NCI-H82 treated with DMSO at 0.1 percent for 48 hours (cell line): ENCODE data around the gene PHF24.
A peak's percentile ranks its signal among the peaks of the same experiment; 100 is the strongest.
"Not testable (repeated sequence)": the region's sequence is repeated elsewhere in the genome, so short reads cannot be mapped to it uniquely, and the experiment has no call there.

Experiments used
- DNase-seq: peaks from one replicate; lab custom pipeline; 2025; ENCODE audit not compliant: unreplicated experiment; lab: John Stamatoyannopoulos, UW

PHF24 gene

DNA sequence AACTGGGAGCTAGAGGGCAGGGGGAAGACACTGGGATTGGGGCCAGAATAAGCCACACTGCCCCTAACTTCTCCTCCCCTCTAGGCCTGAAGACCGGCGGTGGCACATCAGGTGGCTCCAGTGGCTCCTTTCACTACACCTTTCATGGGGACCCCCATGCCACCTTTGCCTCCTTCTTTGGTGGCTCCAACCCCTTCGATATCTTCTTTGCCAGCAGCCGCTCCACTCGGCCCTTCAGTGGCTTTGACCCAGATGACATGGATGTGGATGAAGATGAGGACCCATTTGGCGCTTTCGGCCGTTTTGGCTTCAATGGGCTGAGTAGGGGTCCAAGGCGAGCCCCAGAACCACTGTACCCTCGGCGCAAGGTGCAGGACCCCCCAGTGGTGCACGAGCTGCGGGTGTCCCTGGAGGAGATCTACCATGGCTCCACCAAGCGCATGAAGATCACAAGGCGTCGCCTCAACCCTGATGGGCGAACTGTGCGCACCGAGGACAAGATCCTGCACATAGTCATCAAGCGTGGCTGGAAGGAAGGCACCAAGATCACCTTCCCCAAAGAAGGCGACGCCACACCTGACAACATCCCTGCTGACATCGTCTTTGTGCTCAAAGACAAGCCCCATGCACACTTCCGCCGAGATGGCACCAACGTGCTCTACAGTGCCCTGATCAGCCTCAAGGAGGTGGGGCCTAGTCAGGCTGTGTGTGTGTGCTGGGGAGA is 38.3 kb downstream of the PHF24 start:
- no peak for DNase-seq

DNA sequence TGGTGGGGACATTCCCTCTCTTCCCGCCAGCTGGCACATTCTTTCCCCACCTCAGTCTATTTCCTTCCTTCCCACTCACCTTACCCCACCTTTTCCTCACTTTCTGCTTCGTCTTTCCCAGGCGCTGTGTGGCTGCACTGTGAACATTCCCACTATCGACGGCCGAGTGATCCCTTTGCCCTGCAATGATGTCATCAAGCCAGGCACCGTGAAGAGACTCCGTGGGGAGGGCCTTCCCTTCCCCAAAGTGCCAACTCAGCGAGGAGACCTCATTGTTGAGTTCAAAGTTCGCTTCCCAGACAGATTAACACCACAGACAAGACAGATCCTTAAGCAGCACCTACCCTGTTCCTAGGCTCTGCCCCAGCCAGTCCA is 38.8 kb downstream of the PHF24 start:
- DNase-seq: no peak

DNA sequence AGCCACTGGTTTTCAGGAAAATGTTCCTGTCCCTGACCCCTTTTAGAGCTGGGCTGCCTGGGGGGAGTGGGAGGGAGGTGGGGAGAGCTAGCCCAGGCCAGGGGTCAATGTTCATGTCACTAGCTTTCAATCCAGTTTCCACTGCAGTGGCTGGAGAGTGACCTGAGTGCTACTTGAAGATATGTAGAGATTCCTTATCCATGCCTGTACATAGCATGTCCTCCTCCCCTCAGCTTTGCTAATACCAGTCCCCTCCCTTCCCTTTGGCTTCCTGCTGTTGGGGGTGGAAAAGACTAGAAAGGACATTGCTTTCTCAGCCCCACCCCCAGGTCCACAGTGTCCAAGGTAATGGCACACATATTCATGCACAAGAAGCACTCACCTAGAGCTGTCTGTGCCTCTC is 39.3 kb downstream of the PHF24 start:
- no peak for DNase-seq

DNA sequence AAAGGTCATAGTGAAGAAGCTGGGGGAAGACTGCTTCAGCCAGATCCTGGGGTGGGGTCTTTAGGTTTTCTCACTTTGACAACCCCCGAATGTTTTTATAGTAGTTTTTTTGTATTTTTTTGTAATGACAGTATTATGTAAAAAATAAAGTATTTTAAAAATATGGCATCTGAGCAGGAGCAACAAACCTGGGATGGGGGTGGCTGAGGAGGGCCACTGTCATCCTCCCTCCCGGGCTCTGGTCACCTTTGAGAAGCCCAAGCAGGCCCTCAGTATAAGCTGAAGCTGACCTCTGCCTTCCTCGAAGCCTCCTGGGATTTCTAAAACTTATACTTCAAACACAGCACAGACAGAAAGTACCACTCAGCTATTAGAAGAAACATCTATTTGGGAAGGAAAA is 40.2 kb downstream of the PHF24 start:
- no peak for DNase-seq

DNA sequence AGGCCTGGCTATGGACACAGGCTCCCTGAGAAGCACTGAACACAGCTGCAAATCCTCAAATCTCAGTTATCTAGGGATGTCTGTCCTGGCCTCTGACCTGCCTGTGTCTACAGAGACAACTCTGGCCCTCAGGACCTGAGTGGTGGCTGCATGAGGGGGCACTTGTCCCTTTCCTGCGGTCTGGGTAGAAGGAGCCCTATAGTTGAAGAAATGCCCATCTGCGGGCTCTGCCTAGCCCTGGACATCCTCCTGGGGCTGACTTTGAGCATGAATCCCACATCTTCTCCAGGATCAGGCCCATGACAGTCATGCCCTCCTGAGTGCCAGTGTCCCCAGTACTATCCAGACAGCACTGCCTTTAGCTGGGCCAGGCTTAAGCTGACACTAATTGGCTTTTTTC is 41.5 kb downstream of the PHF24 start:
- DNase-seq: no peak

DNA sequence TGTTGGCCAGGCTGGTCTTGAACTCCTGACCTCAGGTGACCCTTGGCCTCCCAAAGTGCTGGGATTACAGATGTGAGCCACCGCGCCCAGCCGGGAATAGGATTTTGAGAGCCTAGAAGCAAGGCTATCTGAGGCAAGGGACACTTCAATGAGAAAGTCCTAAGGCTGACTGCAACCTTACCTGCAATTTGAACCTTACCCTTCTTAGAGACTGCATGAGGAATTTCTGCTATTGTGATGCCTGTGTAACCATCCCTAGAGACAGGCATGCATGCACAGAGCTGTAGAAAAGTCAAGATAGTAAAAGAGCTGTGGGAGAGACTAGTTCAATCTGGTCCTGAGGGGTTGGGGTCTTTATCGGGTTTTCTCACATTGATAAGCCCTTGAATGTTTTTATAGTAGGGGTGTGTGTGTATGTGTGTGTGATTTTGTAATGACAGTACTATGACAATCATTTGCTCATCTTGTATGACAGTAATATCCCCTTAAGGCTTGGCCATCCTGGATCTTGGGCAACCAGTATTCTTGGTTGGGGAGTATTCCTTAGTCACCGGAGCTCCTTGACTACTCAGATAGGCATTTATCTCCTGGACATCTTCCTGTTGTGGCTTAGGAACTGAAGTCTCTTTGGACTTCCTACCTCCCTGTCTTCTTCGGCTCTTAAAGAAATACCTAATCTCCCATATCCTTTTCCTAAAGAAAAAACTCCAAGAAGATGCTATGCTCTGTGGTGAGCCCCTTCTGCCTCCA is 42.6 kb downstream of the PHF24 start:
- DNase-seq: no peak

DNA sequence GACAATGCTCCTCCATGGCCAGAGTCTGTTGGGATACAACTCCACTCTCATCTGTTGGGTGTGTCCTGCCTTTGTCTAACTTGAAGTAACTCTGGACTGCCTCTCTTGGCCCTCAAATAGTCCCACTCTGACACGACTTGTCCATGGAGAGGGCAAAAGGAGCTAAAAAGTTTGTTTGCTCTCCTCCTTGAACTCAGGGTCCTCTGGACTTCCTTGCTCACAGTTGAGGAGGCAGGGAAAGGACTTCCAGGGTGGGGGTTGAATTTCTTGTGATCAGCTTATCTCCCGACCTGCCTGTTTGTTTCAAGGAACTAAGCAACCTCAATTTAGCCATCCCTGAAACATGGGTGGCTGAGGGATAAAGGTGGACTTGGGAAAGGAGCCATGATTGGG is 43.2 kb downstream of the PHF24 start:
- DNase-seq: no peak

DNA sequence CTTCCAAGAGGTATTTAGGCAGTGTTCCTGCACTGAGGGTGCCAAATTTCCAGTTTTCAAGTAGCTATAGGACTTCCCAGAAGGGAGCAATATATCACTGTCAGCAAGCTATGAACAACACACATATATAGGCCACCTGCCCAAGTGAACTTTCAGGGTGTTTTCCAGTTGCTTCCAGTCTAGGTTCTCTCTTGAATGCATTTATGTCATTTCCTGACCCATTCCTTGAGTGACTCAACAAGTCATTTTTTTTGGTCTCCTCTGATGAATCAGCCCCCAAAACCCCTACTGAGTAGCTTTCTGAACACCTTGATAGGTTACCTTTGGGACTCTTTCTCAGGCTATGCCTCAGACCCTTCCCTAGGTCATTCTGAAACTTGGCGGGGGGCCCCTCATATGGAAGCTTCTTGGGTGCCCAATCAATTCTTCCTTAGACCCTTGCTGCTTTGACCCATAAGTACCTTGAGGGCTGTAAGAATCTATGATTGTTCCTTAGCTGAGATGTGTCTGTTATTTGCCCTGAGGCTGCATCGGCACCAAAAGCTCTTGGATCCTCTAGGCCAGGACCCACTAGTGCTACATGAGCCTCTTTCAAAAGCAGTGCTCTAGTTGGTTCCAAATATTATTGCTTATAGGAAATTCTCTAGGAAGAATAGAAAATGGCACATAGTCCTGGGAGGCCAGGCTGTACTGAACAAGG is 43.9 kb downstream of the PHF24 start:
- no peak for DNase-seq

DNA sequence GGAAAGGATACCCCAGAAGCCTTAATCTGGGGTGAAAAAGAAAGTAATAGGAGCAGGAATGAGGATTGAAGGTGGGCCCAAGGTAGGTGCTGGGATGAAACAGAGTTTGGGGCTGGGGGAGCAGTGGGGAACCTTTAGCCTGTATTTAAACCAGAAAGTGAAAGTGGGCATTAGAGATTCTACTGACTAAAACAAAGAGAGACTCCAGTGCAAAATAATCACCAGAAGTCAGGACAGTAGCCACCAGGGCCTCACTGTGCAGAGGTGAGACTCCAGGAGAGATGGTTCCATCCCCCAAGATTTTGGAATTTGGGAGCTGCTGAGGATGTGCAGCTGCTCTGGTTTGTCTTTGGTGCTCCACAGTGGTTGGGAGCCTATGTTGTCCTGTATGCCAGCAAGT is 44.5 kb downstream of the PHF24 start:
- no peak for DNase-seq

DNA sequence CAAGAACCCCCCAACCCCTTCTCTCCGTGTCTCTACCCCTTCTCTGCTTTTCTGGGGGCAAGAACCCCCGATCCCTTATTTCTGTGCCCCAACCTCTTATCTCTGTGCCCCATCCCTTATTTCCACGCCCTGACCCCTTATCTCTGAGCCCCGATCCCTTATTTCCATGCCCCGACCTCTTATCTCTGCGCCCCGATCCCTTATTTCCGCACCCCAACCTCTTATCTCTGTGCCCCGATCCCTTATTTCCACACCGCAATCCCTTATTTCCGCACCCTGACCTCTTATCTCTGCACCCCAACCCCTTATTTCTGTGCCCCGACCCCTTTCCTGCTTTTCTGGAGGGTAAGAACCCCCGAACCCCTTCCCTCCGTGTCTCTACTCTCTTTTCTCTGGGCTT is 46.2 kb downstream of the PHF24 start:
- DNase-seq: not testable (repeated sequence)

DNA sequence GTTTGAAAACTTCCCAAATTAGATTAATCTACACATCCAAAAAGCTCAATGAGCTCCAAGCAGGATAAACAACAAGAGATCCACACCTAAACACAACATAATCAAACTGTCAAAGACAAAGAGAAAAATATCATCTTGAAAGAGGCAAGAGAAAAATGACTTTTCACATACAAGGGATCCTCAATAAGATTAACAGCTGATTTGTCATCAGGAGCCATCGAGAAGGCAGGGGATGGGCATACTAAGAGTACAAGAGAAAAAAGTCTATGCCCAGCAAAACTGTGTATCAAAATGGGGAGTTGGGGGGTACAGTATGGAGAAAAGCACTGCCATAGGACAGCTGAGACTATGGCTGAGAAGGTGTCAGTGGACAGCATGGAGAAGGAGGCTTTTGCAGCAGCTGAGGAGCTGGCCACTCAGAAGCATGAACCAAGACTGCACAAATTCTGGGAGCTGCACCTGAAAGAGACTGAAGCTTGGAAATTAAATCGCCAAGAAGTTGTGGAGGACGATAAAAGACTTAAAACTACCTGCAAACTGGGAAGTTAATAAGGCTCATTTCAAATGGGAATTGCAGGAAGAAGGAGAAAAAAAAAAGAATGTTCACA is 52.4 kb downstream of the PHF24 start:
- DNase-seq: no peak

DNA sequence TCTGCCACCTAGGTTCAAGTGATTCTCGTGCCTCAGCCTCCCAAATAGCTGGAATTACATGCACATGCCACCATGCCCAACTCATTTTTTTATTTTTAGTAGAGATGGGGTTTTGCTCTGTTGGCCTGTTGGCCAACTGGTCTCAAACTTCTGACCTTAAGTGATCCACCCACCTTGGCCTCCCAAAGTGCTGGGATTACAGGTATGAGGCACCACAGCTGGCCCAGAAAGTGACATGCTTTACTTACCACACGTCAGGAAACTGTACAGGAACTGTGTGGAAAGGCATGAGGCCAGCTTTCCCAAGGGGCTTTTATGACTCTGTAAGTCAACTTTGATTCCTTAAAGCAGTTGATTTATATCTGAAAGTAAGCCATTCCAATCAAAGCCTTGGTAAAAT is 56.4 kb downstream of the PHF24 start:
- no peak for DNase-seq

DNA sequence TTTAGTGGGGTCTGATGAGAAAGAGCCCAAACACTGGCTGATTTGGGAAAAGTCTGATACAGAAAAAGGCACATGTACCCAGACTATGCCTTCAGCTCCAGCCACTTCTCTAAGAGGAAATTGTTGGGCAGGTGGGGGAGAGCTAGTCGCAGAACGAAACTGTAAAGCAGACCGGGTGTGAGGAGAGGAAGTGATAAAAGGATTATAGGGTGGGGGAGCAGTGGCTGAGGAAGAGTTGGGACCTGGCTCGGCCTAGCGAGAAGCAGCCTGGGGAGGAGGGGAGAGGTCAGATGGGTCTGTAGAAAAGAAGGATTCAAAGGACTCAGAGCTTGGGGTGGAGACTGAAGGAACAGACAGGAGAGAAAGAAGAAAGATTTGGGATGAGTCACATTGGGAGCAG is 65.4 kb downstream of the PHF24 start:
- peak; percentile 30 for DNase-seq

DNA sequence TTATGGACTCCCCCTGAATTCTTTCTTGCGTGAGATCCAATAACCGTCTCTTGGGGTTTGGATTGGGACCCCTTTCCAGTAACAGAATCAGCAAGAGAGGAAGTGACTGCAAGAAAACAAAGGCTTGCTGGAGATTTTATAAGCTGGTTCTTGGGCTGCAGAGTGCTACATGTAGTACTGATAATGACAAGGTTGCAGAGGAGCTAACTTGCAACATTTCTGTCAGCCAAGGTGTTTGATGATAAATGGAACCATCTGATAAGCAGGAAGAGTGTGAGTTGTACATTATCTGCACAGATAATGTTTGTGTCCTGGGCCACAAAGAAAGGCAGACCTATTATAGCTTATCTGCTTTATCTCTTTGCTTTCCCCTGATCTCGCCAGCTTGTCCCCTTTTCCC is 68.6 kb downstream of the PHF24 start:
- DNase-seq: no peak

DNA sequence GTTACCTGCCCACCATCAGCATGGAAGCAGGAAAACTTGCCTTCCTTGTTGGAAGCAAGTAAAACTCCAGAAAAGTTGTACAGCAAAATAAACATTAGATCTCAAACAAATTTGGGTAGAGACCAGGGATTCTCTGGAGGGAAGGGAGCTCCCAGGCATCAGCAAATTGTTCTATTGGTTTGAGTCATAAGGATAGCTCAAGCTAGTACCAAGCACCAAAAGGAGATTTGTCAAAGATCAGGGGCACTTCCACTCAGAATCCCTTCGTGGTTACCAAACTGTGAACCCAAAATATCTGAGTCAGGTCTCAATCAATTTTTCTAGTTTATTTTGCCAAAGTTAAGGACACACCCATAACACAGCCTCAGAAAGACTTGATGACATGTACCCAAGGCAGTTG is 69.3 kb downstream of the PHF24 start:
- no peak for DNase-seq

DNA sequence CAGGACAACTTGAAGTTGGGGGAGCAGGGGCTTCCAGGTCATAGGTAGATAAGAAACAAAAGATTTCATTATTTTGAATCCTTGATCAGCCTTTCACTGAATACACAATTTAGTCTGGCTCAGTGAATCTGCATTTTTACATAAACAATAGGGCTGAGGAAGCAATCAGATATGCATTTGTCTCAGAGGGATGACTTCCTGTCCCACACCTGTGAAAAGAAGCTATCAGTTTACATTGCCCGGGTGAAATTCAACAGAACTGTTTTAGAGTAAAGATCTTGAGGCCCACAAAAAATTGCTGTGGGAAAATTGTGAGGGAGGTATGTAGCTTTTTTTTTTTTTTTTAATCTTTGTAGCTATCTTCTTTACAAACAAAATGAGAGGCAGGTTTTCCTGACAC is 69.8 kb downstream of the PHF24 start:
- DNase-seq: no peak

DNA sequence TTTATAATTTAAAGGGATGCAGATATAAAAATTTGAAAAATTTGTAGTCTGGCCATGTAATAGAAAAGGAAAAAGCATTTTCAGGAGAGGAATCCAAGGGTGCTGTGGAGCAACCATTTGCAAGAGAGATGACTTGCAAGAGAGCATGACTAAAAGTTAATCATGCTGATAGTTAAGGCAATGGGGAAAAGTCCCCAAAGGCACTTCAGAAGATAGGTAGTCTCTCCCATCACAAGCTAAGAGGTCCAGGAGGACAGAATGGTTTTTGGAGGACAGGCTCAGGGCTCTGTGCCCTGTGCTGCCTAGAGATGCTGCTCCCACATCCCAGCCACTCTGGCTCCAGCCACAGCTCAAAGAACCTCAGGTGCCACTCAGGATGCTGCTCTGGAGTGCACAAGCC is 70.3 kb downstream of the PHF24 start:
- DNase-seq: no peak

DNA sequence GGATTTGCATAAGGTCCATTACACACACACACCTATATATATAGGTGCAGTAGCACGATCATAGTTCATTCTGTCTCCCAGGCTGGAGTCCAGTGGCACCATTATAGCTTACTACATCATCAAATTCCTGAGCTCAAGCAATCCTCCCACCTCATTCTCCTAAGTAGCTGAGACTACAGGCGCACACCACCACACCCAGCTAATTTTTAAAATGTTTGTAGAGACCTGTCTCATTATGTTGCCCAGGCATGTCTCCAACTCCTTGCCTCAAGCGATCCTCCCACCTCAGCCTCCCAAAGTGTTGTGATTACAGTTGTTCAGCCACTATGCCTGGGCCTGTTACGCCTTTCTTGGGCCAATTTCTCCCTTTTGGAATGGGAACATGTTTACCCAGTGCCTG is 71.2 kb downstream of the PHF24 start:
- DNase-seq: no peak

DNA sequence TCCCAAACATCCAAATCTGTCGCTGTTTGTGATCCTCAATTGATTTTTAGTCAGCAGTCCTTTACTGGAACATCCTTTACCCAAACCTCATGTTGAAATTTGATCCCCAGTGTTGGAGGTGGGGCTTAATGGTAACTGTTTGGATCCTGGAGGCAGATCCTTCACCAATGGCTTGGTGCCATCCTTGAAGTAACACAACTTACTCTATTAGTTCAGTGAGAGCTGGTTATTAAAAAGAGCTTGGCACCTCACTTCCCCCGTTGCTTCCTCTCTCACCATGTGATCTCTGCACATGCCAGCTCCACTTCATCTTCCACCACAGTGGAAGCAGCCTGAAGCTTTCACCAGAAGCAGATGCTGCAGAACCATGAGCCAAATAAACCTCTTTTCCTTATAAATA is 71.8 kb downstream of the PHF24 start:
- no peak for DNase-seq
